Liver (tissue), 9 donors: ENCODE data around the gene ITCH. TPM values are rescaled to one million over a fixed set of nuclear protein-coding genes. Genes with fewer than 3 reads are reported as not detected.

Source experiments
- DNase-seq: peaks from one replicate; pipeline ENCODE4 v3.0.0-alpha.2; 2017; ENCODE audit warnings: low spot score
- H3K27ac ChIP-seq, 2 donors: one replicate each; pipeline ENCODE4 v1.7.0; 2013; ENCODE audit warnings: inconsistent platforms in 2 of 2, low read length in 2 of 2, control low read depth in 1 of 2, low read depth in 1 of 2, mild to moderate bottlenecking in 1 of 2
- H3K27me3 ChIP-seq, 4 donors: one replicate each; pipeline versions ENCODE4 v1.6.1 to v1.7.0; 2013; ENCODE audit warnings: low read length in 3 of 4, inconsistent platforms in 1 of 4, mild to moderate bottlenecking in 1 of 4, moderate library complexity in 1 of 4; ENCODE audit not compliant: control insufficient read depth in 4 of 4, insufficient read depth in 4 of 4
- H3K36me3 ChIP-seq, 4 donors: one replicate each; pipeline versions ENCODE4 v1.6.1 to v1.7.0; 2013; ENCODE audit warnings: low read length in 3 of 4, mild to moderate bottlenecking in 3 of 4, low read depth in 1 of 4, moderate library complexity in 1 of 4; ENCODE audit not compliant: control insufficient read depth in 4 of 4, insufficient read depth in 3 of 4
- H3K4me1 ChIP-seq, 4 donors: one replicate each; pipeline versions ENCODE4 v1.6.1 to v1.7.0; 2013; ENCODE audit warnings: low read length in 3 of 4, mild to moderate bottlenecking in 3 of 4, moderate library complexity in 1 of 4; ENCODE audit not compliant: control insufficient read depth in 4 of 4, insufficient read depth in 4 of 4
- H3K4me3 ChIP-seq, 3 donors: one replicate each; pipeline versions ENCODE4 v1.6.1 to v1.7.0; 2013; ENCODE audit warnings: low read length in 3 of 3, control low read depth in 1 of 3, low read depth in 1 of 3, mild to moderate bottlenecking in 1 of 3
- H3K9ac ChIP-seq, 2 donors: one replicate each; pipeline ENCODE4 v1.7.0; 2013; ENCODE audit warnings: low read length in 2 of 2, mild to moderate bottlenecking in 2 of 2, moderate library complexity in 2 of 2, control low read depth in 1 of 2, low read depth in 1 of 2
- H3K9me3 ChIP-seq, 4 donors: one replicate each; pipeline versions ENCODE4 v1.6.1 to v1.7.0; 2013; ENCODE audit warnings: low read length in 3 of 4; ENCODE audit not compliant: control insufficient read depth in 4 of 4
- CTCF ChIP-seq: fragments of 150-350 bp; IDR thresholded peaks from 2 replicates; pipeline ENCODE4 v1.5.1; 2017; ENCODE audit warnings: improper control_type of control experiment, low read depth, low read length; ENCODE audit not compliant: missing input control
- EGR1 ChIP-seq, 2 donors: IDR thresholded peaks; 2 replicates each; pipeline ENCODE4 v1.6.1; 2016 to 2018; ENCODE audit warnings: antibody characterized with exemption in 2 of 2, low read depth in 2 of 2
- FOXA1 ChIP-seq: IDR thresholded peaks from 2 replicates; pipeline ENCODE4 v1.6.1; 2016; ENCODE audit warnings: antibody characterized with exemption
- FOXA2 ChIP-seq: IDR thresholded peaks from 2 replicates; pipeline ENCODE4 v1.6.1; 2016; ENCODE audit warnings: antibody characterized with exemption
- GABPA ChIP-seq, 2 donors: IDR thresholded peaks in 1 of 2; conservative IDR thresholded peaks in 1 of 2; 2 replicates each; pipeline ENCODE4 v1.6.1; 2016; ENCODE audit warnings: antibody characterized with exemption in 2 of 2, mild to moderate bottlenecking in 1 of 2, moderate library complexity in 1 of 2
- HNF4A ChIP-seq, 2 donors: conservative IDR thresholded peaks; 2 replicates each; pipeline ENCODE4 v1.6.1; 2016; ENCODE audit warnings: antibody characterized with exemption in 2 of 2, mild to moderate bottlenecking in 2 of 2
- HNF4G ChIP-seq: IDR thresholded peaks from 2 replicates; pipeline ENCODE4 v1.6.1; 2016; ENCODE audit warnings: antibody characterized with exemption
- JUND ChIP-seq, 2 donors: IDR thresholded peaks; 2 replicates each; pipeline ENCODE4 v1.6.1; 2016; ENCODE audit warnings: antibody characterized with exemption in 2 of 2
- NR2F2 ChIP-seq: IDR thresholded peaks from 2 replicates; pipeline ENCODE4 v1.6.1; 2016; ENCODE audit warnings: antibody characterized with exemption
- RAD21 ChIP-seq, 2 donors: IDR thresholded peaks; 2 replicates each; pipeline ENCODE4 v1.6.1; 2016; ENCODE audit warnings: antibody characterized with exemption in 2 of 2, mild to moderate bottlenecking in 2 of 2
- RXRA ChIP-seq, 2 donors: IDR thresholded peaks; 2 replicates each; pipeline ENCODE4 v1.6.1; 2017 to 2018; ENCODE audit warnings: antibody characterized with exemption in 2 of 2, mild to moderate bottlenecking in 1 of 2
- SP1 ChIP-seq: IDR thresholded peaks from 2 replicates; pipeline ENCODE4 v1.6.1; 2018; ENCODE audit warnings: antibody characterized with exemption, mild to moderate bottlenecking
- TAF1 ChIP-seq: conservative IDR thresholded peaks from 2 replicates; pipeline ENCODE4 v1.6.1; 2016; ENCODE audit warnings: antibody characterized with exemption, mild to moderate bottlenecking
- YY1 ChIP-seq: IDR thresholded peaks from 2 replicates; pipeline ENCODE4 v1.6.1; 2016; ENCODE audit warnings: antibody characterized with exemption, mild to moderate bottlenecking
- WGBS: extraction: QIAGEN DNeasy Blood & Tissue Kit; methylation state at CpG from one replicate; pipeline ENCODE4 v1.1.7; 2013; 5-methylcytosine and 5-hydroxymethylcytosine counted together
- polyA plus RNA-seq, 2 donors: library from polyadenylated mRNA; stranded (reverse) in 1 of 2; unstranded in 1 of 2; fragments of 200-250 nt in 1 of 2; fragments of >200 nt in 1 of 2; fragmentation: Nextera tagmentation in 1 of 2; extraction: Ambion mirVana in 1 of 2; gene quantifications; one replicate each; pipeline versions ENCODE4 v1.2.1 to v1.2.3, GENCODE V29; 2013 to 2015
- total RNA-seq, 2 donors: library from RNA; depleted of rRNA; stranded (reverse); fragments of >200 nt; gene quantifications; one replicate each; pipeline ENCODE4 v1.2.3, GENCODE V29; 2014
- TF ChIP-seq, protein P1 (sequence below): IDR thresholded peaks from 2 replicates; pipeline ENCODE4 v1.6.1; 2016; ENCODE audit warnings: antibody characterized with exemption
- TF ChIP-seq, protein P2 (sequence below): IDR thresholded peaks from 2 replicates; pipeline ENCODE4 v1.6.1; 2016; ENCODE audit warnings: antibody characterized with exemption
- TF ChIP-seq, protein P3 (sequence below): IDR thresholded peaks from 2 replicates; pipeline ENCODE4 v1.6.1; 2016; ENCODE audit warnings: antibody characterized with exemption, mild to moderate bottlenecking
- donor health status: healthy.
- donor health status: healthy.
- donor health status: healthy.
- donor health status: healthy.
- donor health status: healthy.

ITCH gene
- total and polyA plus RNA-seq, 4 donors: 14.3 to 85.3 (median 25.8) TPM

DNA sequence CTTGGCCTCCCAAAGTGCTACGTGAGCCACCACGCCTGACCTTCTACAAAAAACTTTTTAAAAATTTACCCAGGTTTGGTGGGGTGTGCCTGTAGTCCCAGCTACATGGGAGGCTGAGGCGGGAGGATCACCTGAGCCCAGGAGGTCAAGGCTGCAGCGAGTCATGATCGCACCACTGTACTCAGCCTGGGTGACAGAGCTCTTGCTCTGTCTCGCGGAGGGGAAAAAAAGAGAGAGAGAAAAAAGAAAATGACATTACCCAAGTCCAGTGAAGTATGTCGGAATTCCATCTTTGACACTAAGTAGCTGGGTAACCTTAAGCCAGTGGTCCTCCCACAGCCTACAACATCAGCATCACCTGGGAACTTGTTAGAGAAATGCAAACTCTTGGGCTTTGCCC lies 176.7 kb downstream of the ITCH start:
- 99% methylated on average over 8 of the region's 8 CpGs for WGBS
- Histone ChIP-seq H3K36me3 (peaks cover 16 to 34% (median 30%) of the 10 kb centered on the region in 4 donors), H3K9me3 (no peaks in the 10 kb centered on the region), H3K4me1 (peaks cover 0 to 11% (median 8%) of the 10 kb centered on the region in 4 donors), H3K27me3 (no peaks in the 10 kb centered on the region), H3K4me3 (no peak overlapping the region), H3K27ac (no peak overlapping the region), H3K9ac (no peak overlapping the region)
- TF ChIP-seq CTCF: no peak
- TF ChIP-seq FOXA2: no peak
- no peak for TF ChIP-seq GABPA (IDR thresholded peaks at IDR 0.05 in 1 of 2, conservative IDR thresholded peaks at IDR 0.05 in 1 of 2)
- TF ChIP-seq TAF1: no peak
- TF ChIP-seq RAD21 (IDR thresholded peaks at IDR 0.05): no peak
- TF ChIP-seq NR2F2: no peak
- TF ChIP-seq JUND (IDR thresholded peaks at IDR 0.05): no peak
- TF ChIP-seq HNF4G: no peak
- TF ChIP-seq FOXA1: no peak
- TF ChIP-seq, protein P1, sequence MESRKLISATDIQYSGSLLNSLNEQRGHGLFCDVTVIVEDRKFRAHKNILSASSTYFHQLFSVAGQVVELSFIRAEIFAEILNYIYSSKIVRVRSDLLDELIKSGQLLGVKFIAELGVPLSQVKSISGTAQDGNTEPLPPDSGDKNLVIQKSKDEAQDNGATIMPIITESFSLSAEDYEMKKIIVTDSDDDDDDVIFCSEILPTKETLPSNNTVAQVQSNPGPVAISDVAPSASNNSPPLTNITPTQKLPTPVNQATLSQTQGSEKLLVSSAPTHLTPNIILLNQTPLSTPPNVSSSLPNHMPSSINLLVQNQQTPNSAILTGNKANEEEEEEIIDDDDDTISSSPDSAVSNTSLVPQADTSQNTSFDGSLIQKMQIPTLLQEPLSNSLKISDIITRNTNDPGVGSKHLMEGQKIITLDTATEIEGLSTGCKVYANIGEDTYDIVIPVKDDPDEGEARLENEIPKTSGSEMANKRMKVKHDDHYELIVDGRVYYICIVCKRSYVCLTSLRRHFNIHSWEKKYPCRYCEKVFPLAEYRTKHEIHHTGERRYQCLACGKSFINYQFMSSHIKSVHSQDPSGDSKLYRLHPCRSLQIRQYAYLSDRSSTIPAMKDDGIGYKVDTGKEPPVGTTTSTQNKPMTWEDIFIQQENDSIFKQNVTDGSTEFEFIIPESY: no peak
- TF ChIP-seq EGR1 (IDR thresholded peaks at IDR 0.05; ENCODE audit: low read depth in 2 of 2): no peak
- TF ChIP-seq YY1: no peak
- TF ChIP-seq SP1: no peak
- TF ChIP-seq, protein P2, sequence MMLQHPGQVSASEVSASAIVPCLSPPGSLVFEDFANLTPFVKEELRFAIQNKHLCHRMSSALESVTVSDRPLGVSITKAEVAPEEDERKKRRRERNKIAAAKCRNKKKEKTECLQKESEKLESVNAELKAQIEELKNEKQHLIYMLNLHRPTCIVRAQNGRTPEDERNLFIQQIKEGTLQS: no peak
- TF ChIP-seq, protein P3, sequence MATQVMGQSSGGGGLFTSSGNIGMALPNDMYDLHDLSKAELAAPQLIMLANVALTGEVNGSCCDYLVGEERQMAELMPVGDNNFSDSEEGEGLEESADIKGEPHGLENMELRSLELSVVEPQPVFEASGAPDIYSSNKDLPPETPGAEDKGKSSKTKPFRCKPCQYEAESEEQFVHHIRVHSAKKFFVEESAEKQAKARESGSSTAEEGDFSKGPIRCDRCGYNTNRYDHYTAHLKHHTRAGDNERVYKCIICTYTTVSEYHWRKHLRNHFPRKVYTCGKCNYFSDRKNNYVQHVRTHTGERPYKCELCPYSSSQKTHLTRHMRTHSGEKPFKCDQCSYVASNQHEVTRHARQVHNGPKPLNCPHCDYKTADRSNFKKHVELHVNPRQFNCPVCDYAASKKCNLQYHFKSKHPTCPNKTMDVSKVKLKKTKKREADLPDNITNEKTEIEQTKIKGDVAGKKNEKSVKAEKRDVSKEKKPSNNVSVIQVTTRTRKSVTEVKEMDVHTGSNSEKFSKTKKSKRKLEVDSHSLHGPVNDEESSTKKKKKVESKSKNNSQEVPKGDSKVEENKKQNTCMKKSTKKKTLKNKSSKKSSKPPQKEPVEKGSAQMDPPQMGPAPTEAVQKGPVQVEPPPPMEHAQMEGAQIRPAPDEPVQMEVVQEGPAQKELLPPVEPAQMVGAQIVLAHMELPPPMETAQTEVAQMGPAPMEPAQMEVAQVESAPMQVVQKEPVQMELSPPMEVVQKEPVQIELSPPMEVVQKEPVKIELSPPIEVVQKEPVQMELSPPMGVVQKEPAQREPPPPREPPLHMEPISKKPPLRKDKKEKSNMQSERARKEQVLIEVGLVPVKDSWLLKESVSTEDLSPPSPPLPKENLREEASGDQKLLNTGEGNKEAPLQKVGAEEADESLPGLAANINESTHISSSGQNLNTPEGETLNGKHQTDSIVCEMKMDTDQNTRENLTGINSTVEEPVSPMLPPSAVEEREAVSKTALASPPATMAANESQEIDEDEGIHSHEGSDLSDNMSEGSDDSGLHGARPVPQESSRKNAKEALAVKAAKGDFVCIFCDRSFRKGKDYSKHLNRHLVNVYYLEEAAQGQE: no peak
- DNase-seq: no peak

DNA sequence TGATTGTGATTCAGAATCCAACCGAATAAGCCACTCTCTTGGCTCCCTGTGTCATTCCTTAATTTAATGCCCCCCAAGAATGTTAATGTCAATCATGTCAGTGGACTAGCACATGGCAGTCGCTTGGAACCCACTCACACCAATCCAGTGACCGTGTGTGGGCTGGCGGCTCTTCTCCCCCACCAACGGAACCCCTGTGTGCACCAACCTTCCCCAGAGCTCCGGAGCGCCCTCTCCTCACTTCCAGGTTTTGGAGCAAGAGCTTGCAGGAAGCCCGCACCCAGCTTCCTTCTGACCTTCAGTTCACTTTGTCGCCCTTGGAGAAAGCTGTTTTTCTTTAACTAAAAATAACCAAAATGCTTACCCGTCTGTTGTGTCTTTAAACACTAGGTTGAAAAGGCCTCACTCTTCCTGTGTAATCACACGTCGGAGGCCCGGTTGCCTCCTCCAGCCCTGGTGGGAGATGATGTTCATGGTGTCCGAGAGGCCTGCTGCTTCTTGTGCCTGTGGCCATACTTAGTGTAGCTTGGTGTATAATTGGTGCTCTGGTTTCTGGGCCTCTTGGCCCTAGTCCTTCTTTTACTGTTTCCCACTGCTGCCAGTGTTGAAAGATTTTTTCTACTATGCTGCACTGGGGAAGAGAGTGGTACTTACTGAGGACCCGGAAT lies 177.7 kb downstream of the ITCH start:
- H3K27me3 ChIP-seq: no peaks in the 10 kb centered on the region
- 83% methylated on average over 15 of the region's 15 CpGs for WGBS
- H3K9ac ChIP-seq: no peak overlapping the region
- no peak overlapping the region for H3K27ac ChIP-seq
- no peaks in the 10 kb centered on the region for H3K9me3 ChIP-seq
- no peak overlapping the region for H3K4me3 ChIP-seq
- peaks cover 12 to 25% (median 21%) of the 10 kb centered on the region in 4 donors for H3K36me3 ChIP-seq
- no peak for DNase-seq
- TF ChIP-seq, protein P2: no peak
- no peak for TF ChIP-seq FOXA2
- TF ChIP-seq RXRA (IDR thresholded peaks at IDR 0.05): no peak
- TF ChIP-seq RAD21 (IDR thresholded peaks at IDR 0.05): no peak
- TF ChIP-seq HNF4A (conservative IDR thresholded peaks at IDR 0.05): no peak
- TF ChIP-seq, protein P1: no peak
- no peak for TF ChIP-seq GABPA (IDR thresholded peaks at IDR 0.05 in 1 of 2, conservative IDR thresholded peaks at IDR 0.05 in 1 of 2)
- no peak for TF ChIP-seq FOXA1
- H3K4me1 ChIP-seq: peaks cover 0 to 11% (median 8%) of the 10 kb centered on the region in 4 donors
